Pancreas (tissue), 10 donors: ENCODE results near the gene PHKB. TPM values are rescaled to one million over a fixed set of nuclear protein-coding genes. Genes with fewer than 3 reads are reported as not detected.

Source experiments
- ATAC-seq, 4 donors: fragments of 200-7000 bp; cut with Tn5 transposase; one replicate each; pipeline versions ENCODE4 v1.8.0 to v1.9.1; 2020; ENCODE audit warnings: mild to moderate bottlenecking in 4 of 4, moderate library complexity in 4 of 4
- DNase-seq, 6 donors: peaks; one replicate each; pipeline ENCODE4 v3.0.0-alpha.2; 2020
- FAIRE-seq: peaks from 2 replicates; lab custom pipeline; 2012; peaks lifted over from hg19 to GRCh38; lab: Jason Lieb, UNC
- H3K27ac ChIP-seq, 4 donors: fragments of 200-600 bp; sonication (generic); 1 replicate in 3 of 4; 2 replicates in 1 of 4; pipeline versions ENCODE4 v1.5.0 to v1.8.0; 2020
- H3K27me3 ChIP-seq, 4 donors: fragments of 200-600 bp; one replicate each; pipeline ENCODE4 v1.8.0; 2021
- H3K36me3 ChIP-seq, 3 donors: fragments of 200-600 bp; sonication (generic) in 1 of 3; one replicate each; pipeline versions ENCODE4 v1.5.0 to v1.8.0; 2020 to 2021
- H3K4me1 ChIP-seq, 3 donors: fragments of 200-600 bp; one replicate each; pipeline ENCODE4 v1.8.0; 2021
- H3K4me3 ChIP-seq, 4 donors: fragments of 200-600 bp; sonication (generic) in 2 of 4; one replicate each; pipeline versions ENCODE4 v1.5.0 to v1.8.0; 2020 to 2021
- H3K9me3 ChIP-seq, 4 donors: fragments of 200-600 bp; one replicate each; pipeline ENCODE4 v1.8.0; 2021
- WGBS, 2 donors: extraction: QIAGEN DNeasy Blood & Tissue Kit; methylation state at CpG; one replicate each; pipeline ENCODE4 v1.1.7; 2013; 5-methylcytosine and 5-hydroxymethylcytosine counted together
- intact Hi-C, 3 donors: fragments of 100-400 bp; cut with DNase I; formaldehyde crosslinking; loops; one replicate each; pipeline versions ENCODE4 v1.11.1 to v1.14.2; 2022
- polyA plus RNA-seq, 2 donors: library from polyadenylated mRNA; stranded (reverse); fragments of 200-250 nt; gene quantifications; one replicate each; pipeline ENCODE4 v1.2.3, GENCODE V29; 2013
- total RNA-seq, 6 donors: library from RNA; stranded (reverse); fragmentation: NEBNext Ultra II Directional in 4 of 6; extraction: Animal tissue kit (Norgen Biotek cat#: 25700) in 4 of 6; gene quantifications; one replicate each; pipeline versions ENCODE4 v1.2.1 to v1.2.4, GENCODE V29; 2021 to 2023
- TF ChIP-seq, protein P1 (sequence below), 4 donors: fragments of 200-600 bp; sonication (generic) in 3 of 4; IDR thresholded peaks; one replicate each; pipeline versions ENCODE4 v1.5.0 to v1.8.0; 2021; ENCODE audit warnings: antibody characterized with exemption in 4 of 4
- donor health status: healthy with polysubstance abuse.
- donor health status: DM: no; HTN: no; CAD: no; lungs with moderate emphysema.
- donor health status: DM: no; HTN: no; CAD: no.
- donor health status: control.
- donor health status: control.
- donor health status: Bipolar disorder and iron deficiency.
- donor health status: DM: yes; HTN: yes; CAD: no.
- donor health status: DM: no; HTN: no; CAD: no.
- donor health status: DM: no; HTN: no; CAD: no.
- donor health status: DM: yes; HTN: yes; CAD: no.

PHKB gene
- total and polyA plus RNA-seq, 8 donors: 13.3 to 46.4 (median 27.2) TPM

DNA sequence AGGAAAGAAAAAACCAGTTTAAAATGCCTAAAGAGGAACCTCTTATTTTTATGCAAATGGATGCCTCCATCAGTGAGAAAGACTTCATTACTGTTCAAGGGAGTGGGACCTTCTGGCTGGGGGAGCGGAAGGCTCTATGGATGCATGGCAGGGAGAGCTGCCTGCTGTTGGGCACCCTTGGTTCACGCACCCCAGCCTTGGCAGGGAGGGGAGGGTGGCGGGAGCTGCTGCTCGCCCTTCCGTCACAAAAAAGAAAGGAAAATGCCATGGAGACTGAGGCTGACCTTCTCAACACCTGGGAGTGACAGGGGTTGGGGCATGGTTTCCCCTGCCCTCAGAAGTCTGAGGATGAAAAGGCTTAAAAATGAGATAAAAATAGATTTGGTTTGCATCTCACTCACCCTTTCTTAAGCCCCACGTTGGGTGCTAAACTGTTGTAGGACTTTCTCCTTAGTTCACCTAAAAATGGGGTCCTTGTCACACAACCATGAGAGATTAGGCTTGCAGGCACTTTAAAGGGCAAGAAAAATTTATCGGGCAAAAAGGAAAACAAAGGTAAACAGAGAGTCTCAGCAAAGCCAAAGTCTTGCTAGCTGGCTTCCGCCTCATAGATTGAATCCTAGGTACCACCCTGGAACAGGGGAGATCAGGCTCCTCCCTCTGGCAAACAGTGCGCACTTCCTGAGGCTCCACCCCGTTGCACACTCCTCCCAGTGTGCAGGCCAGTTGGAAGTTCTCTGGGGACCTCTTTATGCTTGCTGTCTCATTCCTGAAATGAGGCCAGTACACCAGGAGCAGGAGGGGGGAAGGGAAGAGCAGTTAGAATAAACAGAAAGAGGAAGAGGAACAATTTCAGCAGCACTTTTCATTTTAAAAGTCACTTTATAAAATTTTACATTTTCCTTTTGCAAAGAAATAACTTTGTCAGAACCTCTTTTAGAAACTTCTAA is 31.6 kb downstream of the PHKB start:
- peak overlapping the region in 1 of 4 donors; percentile 0 for H3K4me3 ChIP-seq
- intact Hi-C loops: no loop called here
- H3K27me3 ChIP-seq: no peaks in the 10 kb centered on the region
- TF ChIP-seq, protein P1, sequence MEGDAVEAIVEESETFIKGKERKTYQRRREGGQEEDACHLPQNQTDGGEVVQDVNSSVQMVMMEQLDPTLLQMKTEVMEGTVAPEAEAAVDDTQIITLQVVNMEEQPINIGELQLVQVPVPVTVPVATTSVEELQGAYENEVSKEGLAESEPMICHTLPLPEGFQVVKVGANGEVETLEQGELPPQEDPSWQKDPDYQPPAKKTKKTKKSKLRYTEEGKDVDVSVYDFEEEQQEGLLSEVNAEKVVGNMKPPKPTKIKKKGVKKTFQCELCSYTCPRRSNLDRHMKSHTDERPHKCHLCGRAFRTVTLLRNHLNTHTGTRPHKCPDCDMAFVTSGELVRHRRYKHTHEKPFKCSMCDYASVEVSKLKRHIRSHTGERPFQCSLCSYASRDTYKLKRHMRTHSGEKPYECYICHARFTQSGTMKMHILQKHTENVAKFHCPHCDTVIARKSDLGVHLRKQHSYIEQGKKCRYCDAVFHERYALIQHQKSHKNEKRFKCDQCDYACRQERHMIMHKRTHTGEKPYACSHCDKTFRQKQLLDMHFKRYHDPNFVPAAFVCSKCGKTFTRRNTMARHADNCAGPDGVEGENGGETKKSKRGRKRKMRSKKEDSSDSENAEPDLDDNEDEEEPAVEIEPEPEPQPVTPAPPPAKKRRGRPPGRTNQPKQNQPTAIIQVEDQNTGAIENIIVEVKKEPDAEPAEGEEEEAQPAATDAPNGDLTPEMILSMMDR (IDR thresholded peaks at IDR 0.05): no peak
- FAIRE-seq (no peak), ATAC-seq (peak in 3 of 4 donors; percentile 62 to 86 (median 86)), DNase-seq (peak in 1 of 6 donors; percentile 38)
- peaks cover 0 to 5% (median 0%) of the 10 kb centered on the region in 3 donors for H3K4me1 ChIP-seq
- 89 to 90% methylated on average over 10 of the region's 10 CpGs for WGBS, 2 donors
- H3K36me3 ChIP-seq: no peaks in the 10 kb centered on the region
- peak overlapping the region in 2 of 4 donors; percentile 13 to 39 for H3K27ac ChIP-seq
- H3K9me3 ChIP-seq: no peaks in the 10 kb centered on the region

DNA sequence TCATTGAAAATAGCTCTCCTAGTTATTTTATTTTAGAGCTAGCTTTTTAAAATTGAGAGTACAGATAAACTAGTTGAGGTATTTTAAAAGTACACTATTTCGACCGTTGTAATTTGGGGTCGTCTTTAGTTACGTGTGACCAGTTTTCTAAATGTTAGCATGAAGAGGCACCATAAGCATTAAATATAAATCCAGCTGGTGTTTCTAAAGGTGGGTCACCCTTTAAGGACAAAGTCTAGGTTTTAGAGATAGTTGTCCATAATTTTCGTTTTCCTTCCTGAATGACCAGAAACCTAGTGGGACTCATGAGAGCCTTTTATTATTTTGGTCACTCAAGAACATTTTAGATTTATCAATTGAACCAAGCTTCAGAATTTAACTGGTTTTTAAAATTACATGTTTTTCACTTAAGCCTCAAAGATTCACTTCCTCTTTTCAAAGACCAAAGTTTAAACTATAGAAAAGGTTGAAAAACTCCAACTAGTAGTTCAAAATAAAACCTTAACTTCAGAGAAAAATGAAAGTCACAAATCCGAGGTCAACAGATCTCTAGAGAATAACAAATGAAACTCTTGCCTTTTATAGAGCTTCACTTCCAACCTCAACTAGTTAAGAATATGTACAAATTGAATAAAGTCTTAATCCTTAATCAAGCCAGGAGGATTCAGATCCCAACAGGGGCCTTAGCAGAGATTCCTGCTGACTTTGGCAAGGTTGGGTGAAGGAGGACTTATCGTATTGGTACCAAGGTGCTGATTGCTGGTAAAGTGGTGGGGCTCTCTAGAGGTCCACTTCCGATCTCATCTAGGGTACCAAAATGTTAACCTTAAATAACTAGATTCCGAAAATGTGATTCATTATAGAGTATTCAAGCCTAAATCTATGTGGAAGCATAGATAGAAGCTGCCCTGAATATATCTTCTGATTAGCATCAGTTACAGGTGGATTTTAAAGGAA is 32.5 kb downstream of the PHKB start:
- DNase-seq: no peak
- intact Hi-C loops: no loop called here
- WGBS, 2 donors: 88 to 91% methylated on average over 9 of the region's 9 CpGs
- no peak for ATAC-seq
- Histone ChIP-seq H3K9me3 (no peaks in the 10 kb centered on the region), H3K36me3 (no peaks in the 10 kb centered on the region), H3K4me3 (peak overlapping the region in 1 of 4 donors; percentile 0), H3K27ac (peak overlapping the region in 2 of 4 donors; percentile 13 to 39), H3K4me1 (peaks cover 0 to 5% (median 0%) of the 10 kb centered on the region in 3 donors), H3K27me3 (no peaks in the 10 kb centered on the region)
- TF ChIP-seq, protein P1 (IDR thresholded peaks at IDR 0.05): no peak
- no peak for FAIRE-seq

DNA sequence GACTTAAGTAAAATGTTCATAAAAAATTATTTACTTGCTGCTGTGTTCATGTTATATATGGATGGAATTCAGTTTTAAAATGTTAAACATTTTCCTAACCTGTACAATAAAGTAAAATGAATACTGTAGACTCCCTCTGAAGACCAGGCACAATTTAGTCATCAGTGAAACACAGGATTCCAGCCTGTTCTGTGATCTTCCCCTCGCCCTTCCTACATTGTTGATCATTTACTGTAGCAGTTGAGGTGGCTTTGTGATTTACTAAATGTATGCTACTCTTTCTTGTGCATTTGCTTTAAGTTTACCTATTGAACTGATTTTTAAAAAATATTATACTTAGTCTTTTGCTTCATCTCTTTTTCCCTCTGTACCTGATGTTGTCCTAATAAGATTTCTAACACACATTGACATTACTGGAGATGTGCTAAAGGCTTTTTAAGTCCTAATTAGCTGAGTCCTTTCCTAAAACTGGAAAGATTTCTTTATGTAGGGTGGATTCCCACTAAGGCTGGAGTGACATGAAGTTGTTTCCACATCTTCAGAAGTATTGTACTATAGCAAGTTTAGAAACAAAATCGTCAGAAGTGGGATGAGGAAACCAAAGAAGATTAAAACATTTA is 38.1 kb downstream of the PHKB start:
- Histone ChIP-seq H3K27ac (no peak overlapping the region), H3K4me3 (no peak overlapping the region), H3K4me1 (peaks cover 0 to 5% (median 0%) of the 10 kb centered on the region in 3 donors), H3K36me3 (peaks cover 0 to 30% (median 5%) of the 10 kb centered on the region in 3 donors), H3K9me3 (no peaks in the 10 kb centered on the region), H3K27me3 (no peaks in the 10 kb centered on the region)
- 92 to 100% methylated on average over 2 of the region's 2 CpGs for WGBS, 2 donors
- DNase-seq (no peak), ATAC-seq (no peak), FAIRE-seq (no peak)
- TF ChIP-seq, protein P1 (IDR thresholded peaks at IDR 0.05): no peak
- intact Hi-C loops: no loop called here

DNA sequence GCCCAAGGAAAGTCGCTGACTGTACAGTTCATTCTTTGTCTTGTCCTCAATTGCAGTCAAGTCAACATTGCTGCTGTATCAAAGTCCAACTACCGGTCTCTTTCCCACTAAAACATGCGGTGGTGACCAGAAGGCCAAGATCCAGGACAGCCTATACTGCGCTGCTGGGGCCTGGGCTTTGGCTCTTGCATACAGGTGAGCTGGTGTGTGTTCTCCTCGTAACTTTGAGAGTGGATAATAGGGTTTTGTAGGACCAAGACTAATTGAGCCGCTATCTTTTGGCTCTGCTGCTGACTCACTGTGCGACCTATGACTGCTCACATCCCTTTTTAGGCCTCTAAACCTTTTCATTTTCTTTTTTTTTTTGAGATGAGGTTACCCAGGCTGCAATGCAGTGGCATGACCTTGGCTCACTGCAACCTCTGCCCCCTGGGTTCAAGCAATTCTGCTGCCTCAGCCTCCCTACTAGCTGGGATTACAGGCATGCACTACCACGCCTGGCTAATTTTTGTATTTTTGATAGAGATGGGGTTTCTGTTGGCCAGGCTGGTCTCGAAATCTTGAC is 38.7 kb downstream of the PHKB start:
- Histone ChIP-seq H3K4me1 (no peaks in the 10 kb centered on the region), H3K9me3 (no peaks in the 10 kb centered on the region), H3K27ac (no peak overlapping the region), H3K4me3 (no peak overlapping the region), H3K27me3 (no peaks in the 10 kb centered on the region), H3K36me3 (peaks cover 0 to 30% (median 5%) of the 10 kb centered on the region in 3 donors)
- TF ChIP-seq, protein P1 (IDR thresholded peaks at IDR 0.05): no peak
- intact Hi-C loops: no loop called here
- ATAC-seq (no peak), FAIRE-seq (no peak), DNase-seq (no peak)
- WGBS, 2 donors: 97 to 99% methylated on average over 9 of the region's 9 CpGs
